ENCODE results near the gene RGS14.

- TF ChIP-seq CTCF (conservative IDR thresholded peaks at IDR 0.05) (no peak), EZH2 (IDR thresholded peaks at IDR 0.05; ENCODE audit: low read depth) (no peak)
These were observed 13.7 kb downstream of the RGS14 start for GRCh38 chr5:177371120-177372033.

Measured in PC-9 (cell line).